ENCODE results near the gene DUSP28.

DNA sequence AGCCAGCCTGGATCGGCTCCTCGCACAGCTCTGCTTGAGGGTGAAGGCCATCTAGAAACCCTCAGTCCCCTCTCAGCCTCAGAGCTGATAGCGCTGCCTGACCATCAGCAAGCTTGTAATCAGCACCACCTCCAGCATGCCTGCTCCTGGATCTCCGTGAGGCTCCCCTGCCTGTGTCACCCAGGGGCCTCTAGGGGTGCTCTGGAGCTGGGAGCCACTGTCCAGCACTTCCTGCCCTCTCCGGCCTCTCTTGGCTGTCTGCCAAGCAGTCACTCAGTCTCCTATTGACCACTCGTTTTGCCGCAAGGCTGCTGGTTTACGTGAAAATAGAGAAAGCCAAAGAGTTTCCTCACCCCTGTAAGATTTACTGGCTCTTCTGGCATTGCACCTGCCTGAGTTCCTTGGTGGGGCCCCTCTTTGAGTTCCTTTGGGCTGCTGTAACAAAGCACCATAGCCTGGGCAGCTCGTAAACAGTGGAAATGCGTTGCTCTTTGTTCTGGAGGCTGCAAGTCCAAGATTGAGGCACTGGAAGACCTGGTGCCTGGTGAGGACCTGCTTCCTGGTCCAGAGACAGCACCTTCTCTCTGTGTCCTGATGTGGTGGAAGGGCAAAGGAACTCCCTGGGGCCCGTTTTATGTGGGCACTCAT lies 44.3 kb downstream of the DUSP28 start:
- TF ChIP-seq ZNF112 (tag by site-specific recombination; IDR thresholded peaks at IDR 0.05): no peak
- TF ChIP-seq, protein P1, sequence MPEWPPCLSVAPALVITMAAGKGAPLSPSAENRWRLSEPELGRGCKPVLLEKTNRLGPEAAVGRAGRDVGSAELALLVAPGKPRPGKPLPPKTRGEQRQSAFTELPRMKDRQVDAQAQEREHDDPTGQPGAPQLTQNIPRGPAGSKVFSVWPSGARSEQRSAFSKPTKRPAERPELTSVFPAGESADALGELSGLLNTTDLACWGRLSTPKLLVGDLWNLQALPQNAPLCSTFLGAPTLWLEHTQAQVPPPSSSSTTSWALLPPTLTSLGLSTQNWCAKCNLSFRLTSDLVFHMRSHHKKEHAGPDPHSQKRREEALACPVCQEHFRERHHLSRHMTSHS (tag by site-specific recombination; IDR thresholded peaks at IDR 0.05): no peak
- TF ChIP-seq, protein P2, sequence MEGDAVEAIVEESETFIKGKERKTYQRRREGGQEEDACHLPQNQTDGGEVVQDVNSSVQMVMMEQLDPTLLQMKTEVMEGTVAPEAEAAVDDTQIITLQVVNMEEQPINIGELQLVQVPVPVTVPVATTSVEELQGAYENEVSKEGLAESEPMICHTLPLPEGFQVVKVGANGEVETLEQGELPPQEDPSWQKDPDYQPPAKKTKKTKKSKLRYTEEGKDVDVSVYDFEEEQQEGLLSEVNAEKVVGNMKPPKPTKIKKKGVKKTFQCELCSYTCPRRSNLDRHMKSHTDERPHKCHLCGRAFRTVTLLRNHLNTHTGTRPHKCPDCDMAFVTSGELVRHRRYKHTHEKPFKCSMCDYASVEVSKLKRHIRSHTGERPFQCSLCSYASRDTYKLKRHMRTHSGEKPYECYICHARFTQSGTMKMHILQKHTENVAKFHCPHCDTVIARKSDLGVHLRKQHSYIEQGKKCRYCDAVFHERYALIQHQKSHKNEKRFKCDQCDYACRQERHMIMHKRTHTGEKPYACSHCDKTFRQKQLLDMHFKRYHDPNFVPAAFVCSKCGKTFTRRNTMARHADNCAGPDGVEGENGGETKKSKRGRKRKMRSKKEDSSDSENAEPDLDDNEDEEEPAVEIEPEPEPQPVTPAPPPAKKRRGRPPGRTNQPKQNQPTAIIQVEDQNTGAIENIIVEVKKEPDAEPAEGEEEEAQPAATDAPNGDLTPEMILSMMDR (tag by site-specific recombination; IDR thresholded peaks at IDR 0.05): peak; percentile 51; the same call in 1 of the 2 replicates
- TF ChIP-seq ZNF311 (tag by site-specific recombination; IDR thresholded peaks at IDR 0.05; ENCODE audit: borderline replicate concordance): no peak
- TF ChIP-seq KLF10 (tag by site-specific recombination; IDR thresholded peaks at IDR 0.05): no peak
- TF ChIP-seq ZNF776 (tag by site-specific recombination; IDR thresholded peaks at IDR 0.05; ENCODE audit: borderline replicate concordance): no peak

All from HEK293 (cell line).